ENCODE results near the gene SLBP.

DNA sequence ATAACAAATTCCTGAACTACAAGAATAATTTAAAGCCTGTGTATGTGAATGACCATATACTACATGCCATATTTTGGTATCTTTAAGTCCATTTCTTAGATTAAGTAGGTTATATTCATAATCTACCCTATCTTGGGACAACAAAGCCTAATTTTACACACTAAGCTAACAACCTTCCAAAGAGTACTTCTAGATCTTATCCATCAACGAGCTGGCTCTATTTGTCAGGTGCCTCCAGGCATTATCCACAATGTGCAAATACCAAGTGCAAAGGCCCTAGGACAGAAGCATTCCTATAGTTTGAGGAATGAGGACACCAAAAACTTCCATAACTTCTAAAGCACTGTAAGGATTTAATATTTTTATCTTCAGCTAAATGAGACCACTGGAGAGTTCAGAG, 3.5 kb downstream of the SLBP start:
- TF ChIP-seq CTCF (IDR thresholded peaks at IDR 0.05 in 8 of 11, conservative IDR thresholded peaks at IDR 0.05 in 3 of 11) (no peak), POLR2A (IDR thresholded peaks at IDR 0.05) (no peak), POLR2AphosphoS5 (IDR thresholded peaks at IDR 0.05) (no peak)

Data from spleen (tissue), 7 donors.